Neural cell (in vitro differentiated cells): ENCODE measurements around the gene MEGF11. TPM values are rescaled to one million over a fixed set of nuclear protein-coding genes. Genes with fewer than 3 reads are reported as not detected.

Experiments
- H2AFZ ChIP-seq: fragments of 200-600, 300-800 bp; sonication (generic), shearing (Covaris generic); 2 replicates; pipeline ENCODE4 v1.6.0; 2014; ENCODE audit warnings: low read depth, mild to moderate bottlenecking, antibody characterized with exemption, low read length, moderate library complexity
- H3F3A ChIP-seq: fragments of 200-600 bp; shearing (Covaris generic); 2 replicates; pipeline ENCODE4 v1.6.1; 2016; ENCODE audit warnings: mild to moderate bottlenecking, moderate library complexity, mixed read lengths, antibody characterized with exemption, low read length; ENCODE audit not compliant: insufficient read depth, poor library complexity, severe bottlenecking
- H3K27ac ChIP-seq: fragments of 200-600, 300-800 bp; sonication (generic), shearing (Covaris generic); 2 replicates; pipeline ENCODE4 v1.5.1; 2014; ENCODE audit warnings: mild to moderate bottlenecking, low read length, moderate library complexity
- H3K27me3 ChIP-seq: fragments of 300-800, 200-600 bp; sonication (generic), shearing (Covaris generic); 2 replicates; pipeline ENCODE4 v1.6.0; 2014; ENCODE audit warnings: mild to moderate bottlenecking, low read depth, low read length, moderate library complexity; ENCODE audit not compliant: insufficient read depth
- H3K36me3 ChIP-seq: fragments of 300-800, 200-600 bp; sonication (generic), shearing (Covaris generic); 2 replicates; pipeline ENCODE4 v1.5.1; 2014; ENCODE audit warnings: mild to moderate bottlenecking, antibody characterized with exemption, low read length, moderate library complexity; ENCODE audit not compliant: insufficient read depth
- H3K4me2 ChIP-seq: fragments of 300-800, 200-600 bp; sonication (generic), shearing (Covaris generic); 2 replicates; pipeline ENCODE4 v1.6.0; 2014; ENCODE audit warnings: mild to moderate bottlenecking, low read length
- H3K4me3 ChIP-seq: fragments of 300-800, 200-600 bp; sonication (generic), shearing (Covaris generic); 2 replicates; pipeline ENCODE4 v1.5.1; 2014; ENCODE audit warnings: mild to moderate bottlenecking, low read length, moderate library complexity
- H3K79me2 ChIP-seq: fragments of 200-600 bp; shearing (Covaris generic); replicated peaks from 2 replicates; pipeline ENCODE4 v1.6.0; 2014; ENCODE audit warnings: mild to moderate bottlenecking, low read length, moderate library complexity; ENCODE audit not compliant: insufficient read depth
- H3K9ac ChIP-seq: fragments of 300-800, 200-600 bp; sonication (generic), shearing (Covaris generic); 2 replicates; pipeline ENCODE4 v1.6.1; 2016; ENCODE audit warnings: mild to moderate bottlenecking, low read length, mixed read lengths
- H3K9me2 ChIP-seq: fragments of 200-600 bp; shearing (Covaris generic); 2 replicates; pipeline ENCODE4 v1.6.1; 2016; ENCODE audit warnings: mild to moderate bottlenecking, low read length, mixed read lengths; ENCODE audit not compliant: insufficient read depth
- H3K9me3 ChIP-seq: fragments of 200-600, 300-800 bp; sonication (generic), shearing (Covaris generic); 2 replicates; pipeline ENCODE4 v1.6.1; 2016; ENCODE audit warnings: mild to moderate bottlenecking, mixed run types, low read length, moderate library complexity, mixed read lengths
- H4K20me1 ChIP-seq: fragments of 200-600 bp; shearing (Covaris generic); 2 replicates; pipeline ENCODE4 v1.6.1; 2016; ENCODE audit warnings: mild to moderate bottlenecking, mixed run types; ENCODE audit not compliant: insufficient read depth
- CTCF ChIP-seq: fragments of 450-650 bp; IDR thresholded peaks from 2 replicates; pipeline ENCODE4 v1.5.1; 2014; ENCODE audit warnings: antibody characterized with exemption, mild to moderate bottlenecking, moderate library complexity; ENCODE audit not compliant: poor library complexity, severe bottlenecking
- EP300 ChIP-seq: fragments of 450-650 bp; conservative IDR thresholded peaks from 2 replicates; pipeline ENCODE4 v1.6.1; 2014; ENCODE audit warnings: antibody characterized with exemption, mild to moderate bottlenecking, moderate library complexity; ENCODE audit not compliant: poor library complexity, severe bottlenecking
- EZH2 ChIP-seq: fragments of 200-600, 300-800 bp; shearing (Covaris generic), sonication (generic); IDR thresholded peaks from 2 replicates; pipeline ENCODE4 v1.6.1; 2014; ENCODE audit warnings: antibody characterized with exemption, low read length, borderline replicate concordance, mild to moderate bottlenecking; ENCODE audit not compliant: insufficient read depth, poor library complexity, severe bottlenecking
- MXI1 ChIP-seq: fragments of 450-650 bp; conservative IDR thresholded peaks from 2 replicates; pipeline ENCODE4 v1.6.1; 2014; ENCODE audit warnings: antibody characterized with exemption, mild to moderate bottlenecking; ENCODE audit not compliant: poor library complexity, severe bottlenecking
- POLR2AphosphoS5 ChIP-seq: IDR thresholded peaks from 2 replicates; pipeline ENCODE4 v1.6.1; 2012
- RAD21 ChIP-seq: fragments of 450-650 bp; conservative IDR thresholded peaks from 2 replicates; pipeline ENCODE4 v1.6.1; 2014; ENCODE audit warnings: antibody characterized with exemption, mild to moderate bottlenecking, moderate library complexity
- REST ChIP-seq: IDR thresholded peaks from 2 replicates; pipeline ENCODE4 v1.6.1; 2012; ENCODE audit warnings: borderline replicate concordance
- SMC3 ChIP-seq: fragments of 450-650 bp; conservative IDR thresholded peaks from 2 replicates; pipeline ENCODE4 v1.6.1; 2014; ENCODE audit warnings: antibody characterized with exemption, mild to moderate bottlenecking, moderate library complexity; ENCODE audit not compliant: poor library complexity
- TAF1 ChIP-seq: IDR thresholded peaks from 2 replicates; pipeline ENCODE4 v1.6.1; 2012; ENCODE audit warnings: low read depth
- polyA plus RNA-seq: library from polyadenylated mRNA; depleted of rRNA; stranded (reverse); fragments of >200 nt; gene quantifications from 2 replicates; pipeline ENCODE4 v1.2.3, GENCODE V29; 2014

MEGF11 gene
- polyA plus RNA-seq, 1 donor from 2014 or later, result 0.64 TPM

- Histone ChIP-seq H3K4me3 (no peak overlapping the region), H3F3A (no peaks in the 10 kb centered on the region), H3K27me3 (no peaks in the 10 kb centered on the region), H3K36me3 (no peaks in the 10 kb centered on the region), H3K9ac (no peak overlapping the region), H3K27ac (no peak overlapping the region), H4K20me1 (no peaks in the 10 kb centered on the region), H3K79me2 (no peaks in the 10 kb centered on the region), H3K4me2 (no peak overlapping the region), H2AFZ (no peak overlapping the region), H3K9me3 (no peaks in the 10 kb centered on the region), H3K9me2 (no peaks in the 10 kb centered on the region)
- TF ChIP-seq RAD21 (no peak), TAF1 (no peak), POLR2AphosphoS5 (no peak), EZH2 (no peak), EP300 (no peak), REST (no peak), SMC3 (no peak), CTCF (no peak), MXI1 (no peak)
Observed at GRCh38 chr15:66165856-66166255, 87.7 kb downstream of the MEGF11 start.

GRCh38 chr15:66164788-66165187 lies 88.8 kb downstream of the MEGF11 start:
- no peak overlapping the region for H3K9ac ChIP-seq
- H3K4me3 ChIP-seq, result no peak overlapping the region
- no peaks in the 10 kb centered on the region for H3K27me3 ChIP-seq
- no peaks in the 10 kb centered on the region for H3K79me2 ChIP-seq
- H3K9me2 ChIP-seq, result no peaks in the 10 kb centered on the region
- TF ChIP-seq EZH2 (no peak), EP300 (no peak), REST (no peak), CTCF (no peak), MXI1 (no peak), POLR2AphosphoS5 (no peak), TAF1 (no peak), SMC3 (no peak), RAD21 (no peak)
- H3K9me3 ChIP-seq, result no peaks in the 10 kb centered on the region
- no peak overlapping the region for H2AFZ ChIP-seq
- no peaks in the 10 kb centered on the region for H3K36me3 ChIP-seq
- no peaks in the 10 kb centered on the region for H3F3A ChIP-seq
- no peak overlapping the region for H3K27ac ChIP-seq
- H3K4me2 ChIP-seq, result no peak overlapping the region
- no peaks in the 10 kb centered on the region for H4K20me1 ChIP-seq
